Stimulated activated CD4-positive, alpha-beta T cell treated with anti-CD3 and anti-CD28 coated beads, Interleukin-2, amount 100 ng/mL, for 24 hours (primary cell): Measurements from ENCODE around the gene SLC3A2.
"Not testable (repeated sequence)": the region's sequence is repeated elsewhere in the genome, so short reads cannot be mapped to it uniquely, and the experiment has no call there.

Source experiments
- DNase-seq, 2 donors: peaks; one replicate each; pipeline ENCODE4 v3.0.0-alpha.2; 2020

Gene SLC3A2

DNA sequence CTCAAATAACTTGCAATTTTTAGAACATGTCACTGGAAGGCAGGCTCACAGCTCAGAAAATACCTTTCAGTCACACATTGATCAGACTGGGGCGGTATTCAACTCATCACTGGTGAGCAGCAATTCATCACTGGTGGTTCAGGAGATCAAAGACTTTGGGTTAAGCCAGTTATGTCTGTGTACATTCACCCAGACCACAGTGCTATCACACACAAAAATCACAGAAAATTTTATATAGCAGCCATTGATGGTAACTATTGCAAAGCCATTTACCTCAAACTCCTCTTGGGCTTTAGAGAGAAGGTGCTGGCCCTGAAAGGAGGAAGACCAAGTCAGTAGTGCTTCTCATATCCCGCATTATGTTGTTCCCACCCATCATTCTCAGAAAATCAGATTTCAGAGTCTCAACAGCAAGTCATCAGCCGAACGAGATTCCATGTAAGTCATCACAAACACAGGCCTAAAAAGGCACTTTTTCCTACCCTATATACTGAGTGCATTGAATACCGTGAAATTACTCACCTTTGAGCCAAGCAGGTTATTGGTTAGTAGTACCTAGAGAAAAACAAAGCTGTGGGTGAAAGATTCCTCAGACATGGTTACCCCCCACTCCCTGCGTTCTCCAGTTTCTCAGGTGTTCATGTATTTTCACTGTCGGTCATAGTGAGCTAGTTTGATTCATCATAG, 27.3 kb upstream of the SLC3A2 start:
- no peak for DNase-seq

GRCh38 chr11:62854013-62854824, 26.5 kb upstream of the SLC3A2 start:
- DNase-seq, result peak in 1 of 2 donors; percentile 38

- DNase-seq, result no peak
Measured at GRCh38 chr11:62854825-62855570, 25.7 kb upstream of the SLC3A2 start.

- peak; percentile 98 for DNase-seq
Measured at GRCh38 chr11:62855571-62856332, 24.9 kb upstream of the SLC3A2 start.

DNA sequence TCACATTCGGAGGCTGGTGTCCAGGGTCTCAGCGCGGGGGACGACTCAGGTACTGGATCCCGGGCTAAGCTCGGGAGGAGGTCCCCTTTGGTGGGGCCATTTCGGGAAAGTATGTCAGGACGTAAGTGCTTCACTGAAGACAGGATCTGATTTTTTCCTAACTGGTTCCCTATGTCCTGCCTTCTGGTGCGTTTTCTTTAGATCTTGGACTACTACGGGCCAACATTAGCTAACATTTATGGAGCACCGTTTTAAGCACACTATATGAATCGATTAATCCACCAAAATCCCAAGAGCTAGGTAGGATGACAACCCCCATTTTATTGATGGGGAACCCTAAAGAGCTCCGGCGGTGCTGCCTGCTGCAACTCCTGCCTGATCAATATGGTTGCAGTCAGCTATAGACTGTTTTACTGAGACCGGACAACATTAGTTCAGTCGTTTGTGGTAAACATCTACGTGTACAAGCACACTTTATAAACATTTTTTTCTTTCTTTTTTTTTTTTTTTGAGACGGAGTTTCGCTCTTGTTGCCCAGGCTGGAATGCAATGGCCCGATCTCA, 24.3 kb upstream of the SLC3A2 start:
- DNase-seq, result no peak

GRCh38 chr11:62857541-62857982, 23.1 kb upstream of the SLC3A2 start:
- no peak for DNase-seq

GRCh38 chr11:62858201-62858600, 22.5 kb upstream of the SLC3A2 start:
- DNase-seq, result no peak

DNA sequence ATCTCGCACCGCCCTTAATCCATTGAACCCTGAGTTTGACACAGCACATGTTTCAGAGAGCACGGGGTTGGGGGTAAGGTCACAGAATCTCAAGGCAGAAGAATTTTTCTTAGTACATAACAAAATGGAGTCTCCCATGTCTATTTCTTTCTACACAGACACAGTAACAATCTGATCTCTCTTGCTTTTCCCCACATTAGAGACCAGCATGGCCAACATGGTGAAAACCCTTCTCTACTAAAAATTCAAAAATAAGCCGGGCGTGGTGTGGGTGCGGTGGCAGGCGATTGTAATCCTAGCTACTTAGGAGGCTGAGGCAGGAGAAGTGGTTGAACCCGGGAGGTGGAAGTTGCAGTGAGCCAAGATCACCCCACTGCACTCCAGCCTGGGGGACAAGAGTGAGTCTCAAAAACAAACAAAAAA, 21.4 kb upstream of the SLC3A2 start:
- not testable (repeated sequence) for DNase-seq

- DNase-seq, result no peak
Measured at GRCh38 chr11:62860835-62861563, 19.7 kb upstream of the SLC3A2 start.

GRCh38 chr11:62861564-62862192, 19.0 kb upstream of the SLC3A2 start:
- DNase-seq, result not testable (repeated sequence)

DNA sequence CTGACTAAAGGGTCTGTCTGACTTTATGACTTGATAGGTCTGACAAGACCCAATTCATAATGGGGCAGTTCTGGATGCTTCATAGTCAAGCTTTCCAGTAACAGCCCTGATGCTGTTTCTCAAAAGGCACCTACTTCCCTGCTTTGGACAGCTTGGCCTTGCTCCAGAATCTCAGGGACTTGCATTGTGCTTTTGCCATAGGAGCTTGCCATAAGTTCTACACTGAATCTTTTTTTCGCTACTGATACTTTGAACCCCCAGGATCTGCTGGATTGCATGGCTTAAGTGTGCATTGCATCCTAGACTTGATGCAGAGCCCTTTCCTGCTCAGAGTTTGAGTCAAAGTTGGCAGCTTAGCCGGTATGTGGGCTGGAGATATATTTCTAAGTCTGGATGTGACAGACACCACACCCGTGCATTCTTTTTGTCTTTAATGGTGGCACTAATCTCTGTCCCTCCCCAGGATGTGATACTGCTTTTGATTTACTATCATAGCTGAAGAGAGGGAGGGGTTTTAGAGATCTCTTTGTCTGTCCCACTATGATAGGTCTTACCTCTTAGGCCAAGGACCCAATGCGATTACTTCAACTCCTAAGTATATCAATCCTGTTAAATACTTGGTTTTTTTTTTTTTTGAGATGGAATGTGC, 16.9 kb upstream of the SLC3A2 start:
- DNase-seq, result no peak

GRCh38 chr11:62865635-62866034, 15.1 kb upstream of the SLC3A2 start:
- DNase-seq, result no peak

DNA sequence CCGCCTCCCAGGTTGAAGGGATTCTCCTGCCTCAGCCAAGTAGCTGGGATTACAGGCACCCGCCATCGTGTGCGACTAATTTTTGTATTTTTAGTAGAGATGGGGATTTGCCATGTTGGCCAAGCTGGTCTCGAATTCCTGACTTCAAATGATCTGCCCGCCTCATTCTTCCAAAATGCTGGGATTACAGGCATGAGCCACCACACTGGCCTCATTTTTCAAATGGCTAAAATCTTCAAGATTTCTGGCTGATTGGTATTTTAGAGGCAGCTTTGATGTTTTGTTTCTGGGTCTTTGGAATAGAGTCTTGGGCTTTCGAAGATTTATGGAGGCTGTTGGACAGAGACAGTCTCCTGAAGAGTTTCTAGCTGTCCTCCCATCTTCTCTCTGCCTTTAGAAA, 5.8 kb upstream of the SLC3A2 start:
- DNase-seq, result no peak

DNA sequence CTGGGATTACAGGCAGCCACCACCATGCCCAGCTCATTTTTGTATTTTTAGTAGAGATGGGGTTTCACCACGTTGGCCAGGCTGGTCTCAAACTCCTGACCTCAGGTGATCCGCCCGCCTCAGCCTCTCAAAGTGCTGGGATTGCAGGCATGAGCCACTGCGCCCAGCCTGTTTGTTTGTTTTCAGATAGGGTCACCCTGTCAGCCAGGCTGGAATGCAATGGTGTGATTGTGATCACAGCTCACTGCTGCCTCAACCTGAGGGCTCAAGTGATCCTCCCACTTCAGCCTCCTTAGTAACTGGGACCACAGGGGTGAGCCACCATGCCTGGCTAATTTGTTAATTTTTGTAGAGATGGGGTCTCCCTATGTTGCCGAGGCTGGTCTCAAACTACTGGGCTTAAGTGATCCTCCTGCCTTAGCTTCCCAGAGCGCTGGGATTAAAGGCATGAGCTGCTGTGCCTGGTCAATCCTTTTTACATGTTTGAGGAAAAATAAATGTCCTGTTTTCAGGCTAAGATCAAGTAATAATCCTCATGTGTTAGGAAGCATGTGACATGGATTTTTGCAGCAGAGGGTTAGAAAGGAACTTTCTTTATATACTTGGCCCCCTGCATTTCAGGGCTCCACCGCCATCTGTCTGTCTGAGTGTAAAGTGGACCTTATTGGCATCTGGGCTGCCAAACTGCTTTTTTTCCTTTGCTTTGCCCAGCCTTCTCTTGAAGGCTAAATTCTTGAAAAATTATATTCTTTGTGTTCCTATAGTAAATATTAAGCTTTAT, 4.8 kb upstream of the SLC3A2 start:
- no peak for DNase-seq

GRCh38 chr11:62876712-62877111, 4.0 kb upstream of the SLC3A2 start:
- no peak for DNase-seq

DNA sequence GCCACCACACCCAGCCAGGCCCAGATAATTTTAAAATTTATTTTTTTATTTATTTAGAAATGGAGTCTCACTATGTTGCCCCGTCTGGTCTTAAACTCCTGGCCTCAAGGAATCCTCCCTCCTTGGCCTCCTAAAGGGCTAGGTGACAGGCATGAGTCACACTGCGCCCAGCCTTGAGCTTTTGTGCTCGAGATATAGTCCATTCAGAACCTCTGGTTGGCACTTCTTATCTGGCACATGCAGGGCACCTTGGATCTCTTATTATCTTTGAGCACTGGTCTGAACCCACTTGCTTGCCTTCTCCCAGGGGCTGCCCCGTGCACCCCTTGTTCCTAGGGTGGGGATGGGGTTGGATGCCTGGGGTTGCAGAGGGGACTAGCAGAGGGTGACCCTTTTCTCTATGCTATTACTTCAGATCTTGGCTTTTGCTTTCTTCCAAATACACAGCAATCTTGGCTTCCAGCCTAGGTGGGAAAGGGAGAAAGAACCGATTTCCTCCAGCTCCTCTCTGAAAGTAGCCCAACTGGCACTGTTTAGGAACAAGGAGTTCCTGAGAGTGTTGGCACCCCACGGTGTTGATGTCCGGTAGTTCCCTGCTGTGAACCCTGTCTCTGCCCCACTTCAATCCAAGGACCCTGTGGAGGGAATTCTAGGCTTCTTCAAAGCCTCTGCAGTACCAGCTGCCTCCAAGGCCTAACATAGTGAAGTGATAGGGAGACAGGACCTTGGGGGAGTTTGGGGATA, 1.3 kb upstream of the SLC3A2 start:
- no peak for DNase-seq

GRCh38 chr11:62880231-62880802, 379 bp upstream of the SLC3A2 start:
- DNase-seq, result peak; percentile 48 to 57

- peak; percentile 94 to 95 for DNase-seq
Measured at GRCh38 chr11:62881579-62882430, 1.1 kb downstream of the SLC3A2 start.
